ENCODE measurements around the gene TBK1.

The TBK1 gene

DNA sequence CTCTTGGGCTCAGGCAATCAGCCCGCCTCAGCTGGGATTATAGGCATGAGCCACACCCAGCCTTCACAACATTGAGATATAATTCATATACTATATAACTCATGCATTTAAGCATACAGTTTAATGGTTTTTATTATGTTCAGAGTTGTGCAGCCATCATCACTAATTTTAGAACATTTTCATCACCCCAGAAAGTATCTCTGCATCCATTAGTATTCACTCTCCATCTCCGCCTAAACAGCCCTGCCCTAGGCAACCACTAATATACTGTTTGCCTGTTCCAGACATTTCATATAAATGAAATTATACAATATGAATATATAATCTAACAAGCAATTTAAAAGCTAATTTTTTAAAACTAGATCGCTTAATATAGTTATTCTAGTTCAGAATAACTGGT is 34.7 kb downstream of the TBK1 start:
- no peak for DNase-seq (ENCODE audit: insufficient read length, low spot score)
- no peak for TF ChIP-seq PAX5 (IDR thresholded peaks at IDR 0.05; ENCODE audit: insufficient read depth, low read length, severe bottlenecking)
- no peak for TF ChIP-seq POLR2A (IDR thresholded peaks at IDR 0.05; ENCODE audit: low read depth, low read length)
- TF ChIP-seq POLR2AphosphoS5 (IDR thresholded peaks at IDR 0.05; ENCODE audit: low read depth, low read length): no peak
- TF ChIP-seq TAF1 (IDR thresholded peaks at IDR 0.05; ENCODE audit: low read depth, low read length): no peak
- TF ChIP-seq POU2F2 (IDR thresholded peaks at IDR 0.05; ENCODE audit: low read depth, low read length): no peak
- FAIRE-seq: no peak

DNA sequence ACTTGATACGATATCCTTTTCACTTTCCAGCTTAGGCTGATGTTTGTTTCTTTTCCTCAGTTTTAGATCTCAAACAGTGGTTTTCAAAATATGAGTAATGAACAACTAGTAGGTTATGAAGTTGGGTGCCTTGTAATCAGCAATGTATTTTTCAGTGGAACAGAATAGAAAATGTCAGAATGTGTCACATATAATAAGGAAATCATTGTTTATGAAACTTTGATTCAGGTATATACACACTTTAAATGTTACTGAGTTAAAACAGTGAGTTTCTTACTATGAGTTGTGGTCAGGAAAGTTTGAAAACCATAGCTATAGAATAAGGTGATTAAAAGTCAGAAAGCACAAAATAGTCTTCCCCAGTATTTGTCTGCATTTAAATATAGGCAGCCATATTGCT is 39.8 kb downstream of the TBK1 start:
- DNase-seq (ENCODE audit: insufficient read length, low spot score) (no peak), FAIRE-seq (no peak)
- TF ChIP-seq POLR2AphosphoS5 (IDR thresholded peaks at IDR 0.05; ENCODE audit: low read depth, low read length) (no peak), POU2F2 (IDR thresholded peaks at IDR 0.05; ENCODE audit: low read depth, low read length) (no peak), TAF1 (IDR thresholded peaks at IDR 0.05; ENCODE audit: low read depth, low read length) (no peak), PAX5 (IDR thresholded peaks at IDR 0.05; ENCODE audit: insufficient read depth, low read length, severe bottlenecking) (no peak), POLR2A (IDR thresholded peaks at IDR 0.05; ENCODE audit: low read depth, low read length) (no peak), SPI1 (IDR thresholded peaks at IDR 0.05; ENCODE audit: low read depth, low read length) (no peak)

GRCh38 chr12:64493513-64493912 is 41.6 kb downstream of the TBK1 start:
- DNase-seq (ENCODE audit: insufficient read length, low spot score) (no peak), FAIRE-seq (no peak)
- TF ChIP-seq POU2F2 (IDR thresholded peaks at IDR 0.05; ENCODE audit: low read depth, low read length) (no peak), POLR2A (IDR thresholded peaks at IDR 0.05; ENCODE audit: low read depth, low read length) (no peak), PAX5 (IDR thresholded peaks at IDR 0.05; ENCODE audit: insufficient read depth, low read length, severe bottlenecking) (no peak), SPI1 (IDR thresholded peaks at IDR 0.05; ENCODE audit: low read depth, low read length) (no peak), TAF1 (IDR thresholded peaks at IDR 0.05; ENCODE audit: low read depth, low read length) (no peak), POLR2AphosphoS5 (IDR thresholded peaks at IDR 0.05; ENCODE audit: low read depth, low read length) (no peak)

DNA sequence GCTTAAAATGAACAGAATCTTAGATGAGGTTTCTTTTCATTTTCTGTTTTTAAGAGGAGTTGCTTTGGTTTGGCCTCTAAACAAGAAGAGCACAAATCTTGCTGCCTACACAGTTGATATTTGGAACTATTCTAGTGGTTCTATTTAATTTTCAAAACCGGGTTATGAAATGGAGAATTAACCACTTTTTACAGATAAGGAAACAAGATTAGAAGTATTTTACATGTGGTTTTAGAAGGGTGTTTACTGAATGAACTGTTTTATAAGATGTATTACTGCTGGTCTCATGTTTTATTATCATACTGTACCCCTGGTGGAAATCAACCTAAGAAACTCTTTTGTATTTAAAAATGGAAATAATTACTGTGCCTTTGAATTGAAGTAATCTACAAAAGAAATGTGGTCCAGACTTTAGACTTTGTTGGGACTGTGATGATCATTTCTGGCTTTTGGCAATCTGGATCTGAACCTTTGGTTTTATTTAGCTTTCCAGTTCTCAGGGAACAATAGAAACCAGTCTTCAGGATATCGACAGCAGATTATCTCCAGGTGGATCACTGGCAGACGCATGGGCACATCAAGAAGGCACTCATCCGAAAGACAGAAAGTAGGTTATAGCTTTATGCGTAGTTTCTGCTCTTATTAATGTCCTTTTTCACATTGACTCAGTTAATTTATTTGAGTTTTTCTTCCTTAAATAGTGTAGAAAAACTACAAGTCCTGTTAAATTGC is 43.2 kb downstream of the TBK1 start:
- TF ChIP-seq POU2F2 (IDR thresholded peaks at IDR 0.05; ENCODE audit: low read depth, low read length) (no peak), SPI1 (IDR thresholded peaks at IDR 0.05; ENCODE audit: low read depth, low read length) (no peak), PAX5 (IDR thresholded peaks at IDR 0.05; ENCODE audit: insufficient read depth, low read length, severe bottlenecking) (no peak), TAF1 (IDR thresholded peaks at IDR 0.05; ENCODE audit: low read depth, low read length) (no peak)
- no peak for FAIRE-seq
- DNase-seq (ENCODE audit: insufficient read length, low spot score): no peak

- FAIRE-seq: no peak
Observed at GRCh38 chr12:64496839-64497400, 45.0 kb downstream of the TBK1 start.

GRCh38 chr12:64497484-64497883 is 45.6 kb downstream of the TBK1 start:
- no peak for FAIRE-seq
- DNase-seq (ENCODE audit: insufficient read length, low spot score): no peak
- TF ChIP-seq PAX5 (IDR thresholded peaks at IDR 0.05; ENCODE audit: insufficient read depth, low read length, severe bottlenecking) (no peak), SPI1 (IDR thresholded peaks at IDR 0.05; ENCODE audit: low read depth, low read length) (no peak), POLR2AphosphoS5 (IDR thresholded peaks at IDR 0.05; ENCODE audit: low read depth, low read length) (no peak), TAF1 (IDR thresholded peaks at IDR 0.05; ENCODE audit: low read depth, low read length) (no peak), POU2F2 (IDR thresholded peaks at IDR 0.05; ENCODE audit: low read depth, low read length) (no peak), POLR2A (IDR thresholded peaks at IDR 0.05; ENCODE audit: low read depth, low read length) (no peak)

More at GRCh38 chr12:64496839-64497400, 45.0 kb downstream of the TBK1 start:
- no peak for DNase-seq (ENCODE audit: insufficient read length, low spot score)
- TF ChIP-seq PAX5 (IDR thresholded peaks at IDR 0.05; ENCODE audit: insufficient read depth, low read length, severe bottlenecking): no peak

DNA sequence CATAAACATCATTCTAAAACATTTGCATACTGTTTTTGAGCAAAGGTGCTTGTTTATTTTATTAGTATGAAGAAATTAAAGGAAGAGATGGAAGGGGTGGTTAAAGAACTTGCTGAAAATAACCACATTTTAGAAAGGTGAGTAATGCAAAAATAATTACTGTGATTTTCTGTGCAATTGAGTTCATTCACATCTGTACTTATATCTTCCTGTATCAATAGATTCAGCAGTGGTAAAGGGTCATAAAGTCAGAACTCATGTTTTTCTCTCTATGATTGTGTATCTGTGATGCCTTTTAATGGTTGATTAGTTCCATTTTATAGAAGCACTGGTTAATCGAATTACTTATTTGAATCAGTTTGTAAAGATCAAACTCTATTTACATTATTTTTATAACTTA is 46.0 kb downstream of the TBK1 start:
- FAIRE-seq (no peak), DNase-seq (ENCODE audit: insufficient read length, low spot score) (no peak)
- TF ChIP-seq PAX5 (IDR thresholded peaks at IDR 0.05; ENCODE audit: insufficient read depth, low read length, severe bottlenecking) (no peak), SPI1 (IDR thresholded peaks at IDR 0.05; ENCODE audit: low read depth, low read length) (no peak), POU2F2 (IDR thresholded peaks at IDR 0.05; ENCODE audit: low read depth, low read length) (no peak), POLR2AphosphoS5 (IDR thresholded peaks at IDR 0.05; ENCODE audit: low read depth, low read length) (no peak), POLR2A (IDR thresholded peaks at IDR 0.05; ENCODE audit: low read depth, low read length) (no peak), TAF1 (IDR thresholded peaks at IDR 0.05; ENCODE audit: low read depth, low read length) (no peak)

GRCh38 chr12:64500394-64500793 is 48.5 kb downstream of the TBK1 start:
- DNase-seq (ENCODE audit: insufficient read length, low spot score): no peak
- no peak for FAIRE-seq
- no peak for TF ChIP-seq POU2F2 (IDR thresholded peaks at IDR 0.05; ENCODE audit: low read depth, low read length)
- no peak for TF ChIP-seq POLR2A (IDR thresholded peaks at IDR 0.05; ENCODE audit: low read depth, low read length)
- no peak for TF ChIP-seq PAX5 (IDR thresholded peaks at IDR 0.05; ENCODE audit: insufficient read depth, low read length, severe bottlenecking)
- no peak for TF ChIP-seq TAF1 (IDR thresholded peaks at IDR 0.05; ENCODE audit: low read depth, low read length)
- no peak for TF ChIP-seq SPI1 (IDR thresholded peaks at IDR 0.05; ENCODE audit: low read depth, low read length)
- TF ChIP-seq POLR2AphosphoS5 (IDR thresholded peaks at IDR 0.05; ENCODE audit: low read depth, low read length): no peak

DNA sequence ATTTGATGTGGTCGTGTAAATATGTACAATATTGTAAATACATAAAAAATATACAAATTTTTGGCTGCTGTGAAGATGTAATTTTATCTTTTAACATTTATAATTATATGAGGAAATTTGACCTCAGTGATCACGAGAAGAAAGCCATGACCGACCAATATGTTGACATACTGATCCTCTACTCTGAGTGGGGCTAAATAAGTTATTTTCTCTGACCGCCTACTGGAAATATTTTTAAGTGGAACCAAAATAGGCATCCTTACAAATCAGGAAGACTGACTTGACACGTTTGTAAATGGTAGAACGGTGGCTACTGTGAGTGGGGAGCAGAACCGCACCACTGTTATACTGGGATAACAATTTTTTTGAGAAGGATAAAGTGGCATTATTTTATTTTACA is 49.6 kb downstream of the TBK1 start:
- DNase-seq (ENCODE audit: insufficient read length, low spot score) (no peak), FAIRE-seq (no peak)
- TF ChIP-seq TAF1 (IDR thresholded peaks at IDR 0.05; ENCODE audit: low read depth, low read length): no peak
- no peak for TF ChIP-seq SPI1 (IDR thresholded peaks at IDR 0.05; ENCODE audit: low read depth, low read length)
- TF ChIP-seq POLR2AphosphoS5 (IDR thresholded peaks at IDR 0.05; ENCODE audit: low read depth, low read length): no peak
- no peak for TF ChIP-seq PAX5 (IDR thresholded peaks at IDR 0.05; ENCODE audit: insufficient read depth, low read length, severe bottlenecking)
- no peak for TF ChIP-seq POLR2A (IDR thresholded peaks at IDR 0.05; ENCODE audit: low read depth, low read length)
- TF ChIP-seq POU2F2 (IDR thresholded peaks at IDR 0.05; ENCODE audit: low read depth, low read length): no peak

DNA sequence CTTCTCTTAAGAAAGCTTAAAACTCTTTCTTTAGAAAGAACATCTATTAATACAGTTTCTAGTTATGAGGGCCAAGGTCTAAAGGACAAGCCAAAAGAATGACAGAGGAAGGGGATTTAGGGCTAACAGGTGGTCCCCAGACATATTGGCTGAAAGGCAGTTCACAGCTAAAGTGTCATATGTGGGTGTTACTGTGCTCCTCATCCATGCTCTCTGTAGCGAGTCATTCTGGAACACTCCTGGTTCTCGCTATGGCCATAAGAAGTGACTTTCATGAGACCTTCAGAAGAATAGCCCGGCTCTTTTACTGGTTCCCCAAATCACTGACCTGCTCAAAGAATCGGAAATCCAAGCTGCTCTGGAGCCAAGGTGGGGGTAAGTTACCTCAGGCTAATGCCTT is 55.0 kb downstream of the TBK1 start:
- TF ChIP-seq POLR2AphosphoS5 (IDR thresholded peaks at IDR 0.05; ENCODE audit: low read depth, low read length) (no peak), POLR2A (IDR thresholded peaks at IDR 0.05; ENCODE audit: low read depth, low read length) (no peak), PAX5 (IDR thresholded peaks at IDR 0.05; ENCODE audit: insufficient read depth, low read length, severe bottlenecking) (no peak), TAF1 (IDR thresholded peaks at IDR 0.05; ENCODE audit: low read depth, low read length) (no peak), SPI1 (IDR thresholded peaks at IDR 0.05; ENCODE audit: low read depth, low read length) (no peak), POU2F2 (IDR thresholded peaks at IDR 0.05; ENCODE audit: low read depth, low read length) (no peak)
- FAIRE-seq (no peak), DNase-seq (ENCODE audit: insufficient read length, low spot score) (no peak)

Data from GM12891 (cell line).